Measurements from ENCODE around the gene NOL6. TPM values are rescaled to one million over a fixed set of nuclear protein-coding genes. Genes with fewer than 3 reads are reported as not detected.

The NOL6 gene
- total and polyA plus RNA-seq, 2 of the 8 experiments (the other 6 are each of a cell fraction or from before 2014, with no cell fraction given): 44.0 to 55.0 TPM

GRCh38 chr9:33480106-33480505 lies 6.4 kb upstream of the NOL6 start:
- no peak overlapping the region for H3K14ac ChIP-seq (ENCODE audit: insufficient read length)
- no peak overlapping the region for H3K27ac ChIP-seq (ENCODE audit: low read depth, low read length)
- H3K9ac ChIP-seq (replicated peaks in 1 of 4; ENCODE audit: extremely low read depth in 1 of 4, low read depth in 3 of 4, low read length in 3 of 4): no peak overlapping the region
- H2AK5ac ChIP-seq (ENCODE audit: low read depth, low read length): no peak overlapping the region
- WGBS, 2 experiments (ENCODE audit: extremely low coverage in 1 of 2, insufficient coverage in 1 of 2, insufficient read length in 1 of 2, insufficient replicate concordance in 2 of 2, low coverage in 1 of 2, low lambda C conversion rate in 2 of 2, missing lambda C conversion rate in 1 of 2): 81% methylated on average over 2 of the region's 2 CpGs; no CpG with 5 or more reads in 1 of the 2 experiments
- H3K36me3 ChIP-seq (ENCODE audit: control insufficient read depth in 2 of 4, insufficient read depth in 4 of 4, low read length in 3 of 4): no peaks in the 10 kb centered on the region
- H4K5ac ChIP-seq (ENCODE audit: insufficient read length, low read depth, low read length): no peak overlapping the region
- peaks cover 0 to 1% of the 10 kb centered on the region in 2 experiments for H4K20me1 ChIP-seq (replicated peaks in 1 of 2; ENCODE audit: control insufficient read depth in 1 of 2, insufficient read depth in 2 of 2, low read length in 2 of 2)
- no peak overlapping the region for H3K4me3 ChIP-seq (ENCODE audit: extremely low read depth in 1 of 4, insufficient read depth in 2 of 4, low read depth in 3 of 4, low read length in 4 of 4)
- H3K23ac ChIP-seq (ENCODE audit: insufficient read length): no peak overlapping the region
- H3K79me2 ChIP-seq (ENCODE audit: control insufficient read depth in 1 of 2, insufficient read depth in 2 of 2, low read length in 2 of 2): no peaks in the 10 kb centered on the region
- H2BK20ac ChIP-seq (ENCODE audit: low read length): no peak overlapping the region
- H3K4me2 ChIP-seq (ENCODE audit: insufficient read depth in 1 of 2, low read depth in 2 of 2, low read length in 2 of 2): no peak overlapping the region
- H4K8ac ChIP-seq (ENCODE audit: extremely low read depth, insufficient read depth, low read length): no peak overlapping the region
- POLR2A ChIA-PET (ENCODE audit: partially characterized antibody): no interaction called here
- H3K27me3 ChIP-seq (replicated peaks in 1 of 4; ENCODE audit: control insufficient read depth in 3 of 4, extremely low read depth in 1 of 4, insufficient read depth in 3 of 4, low read length in 3 of 4): no peaks in the 10 kb centered on the region
- H3K56ac ChIP-seq (replicated peaks; ENCODE audit: insufficient read length, low read depth, low read length): no peak overlapping the region
- H2AFZ ChIP-seq (ENCODE audit: low read length): no peak overlapping the region
- no peak overlapping the region for H4K91ac ChIP-seq (replicated peaks; ENCODE audit: insufficient read length, low read length)
- no peak overlapping the region for H3K18ac ChIP-seq (ENCODE audit: extremely low read depth, low read length)
- H3K4me1 ChIP-seq (replicated peaks in 1 of 4; ENCODE audit: control insufficient read depth in 3 of 4, insufficient read depth in 4 of 4, low read length in 3 of 4): no peaks in the 10 kb centered on the region
- H3K4ac ChIP-seq (replicated peaks; ENCODE audit: insufficient read length, low read depth, low read length): no peak overlapping the region
- H3K9me3 ChIP-seq (ENCODE audit: insufficient read depth in 2 of 2, low read depth in 1 of 2, low read length in 1 of 2): no peaks in the 10 kb centered on the region
- no peaks in the 10 kb centered on the region for H3K79me1 ChIP-seq (ENCODE audit: low read depth, low read length)
- CTCF ChIA-PET (ENCODE audit: partially characterized antibody): interaction anchor here (0.7 to 5.4 kb wide), 7 partner anchors 13 to 238 kb away, joined by 3 to 26 read pairs (median 3); partner anchors contain the start of genes ANKRD18B and AQP3
- H2BK5ac ChIP-seq (ENCODE audit: low read depth, low read length): no peak overlapping the region
- DNase-seq (ENCODE audit: low read depth in 1 of 2, low spot score in 2 of 2) (peak in 1 of 2 experiments; percentile 10), FAIRE-seq (no peak)
- H2BK15ac ChIP-seq (ENCODE audit: low read length): no peak overlapping the region
- H3K23me2 ChIP-seq (ENCODE audit: low read depth, low read length): no peaks in the 10 kb centered on the region
- H2BK120ac ChIP-seq (replicated peaks; ENCODE audit: low read depth, low read length): no peak overlapping the region
- H2BK12ac ChIP-seq (ENCODE audit: low read depth, low read length): no peak overlapping the region
- TF ChIP-seq FOSL1 (IDR thresholded peaks at IDR 0.05; ENCODE audit: insufficient read depth, low read depth, low read length): no peak
- TF ChIP-seq SIN3A (conservative IDR thresholded peaks at IDR 0.05 in 1 of 2, IDR thresholded peaks at IDR 0.05 in 1 of 2; ENCODE audit: low read depth in 1 of 2, low read length in 2 of 2): no peak
- no peak for TF ChIP-seq JUND (IDR thresholded peaks at IDR 0.05; ENCODE audit: low read length)
- TF ChIP-seq BRCA1 (IDR thresholded peaks at IDR 0.05; ENCODE audit: low read depth, low read length): no peak
- TF ChIP-seq, protein P1, sequence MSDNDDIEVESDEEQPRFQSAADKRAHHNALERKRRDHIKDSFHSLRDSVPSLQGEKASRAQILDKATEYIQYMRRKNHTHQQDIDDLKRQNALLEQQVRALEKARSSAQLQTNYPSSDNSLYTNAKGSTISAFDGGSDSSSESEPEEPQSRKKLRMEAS (IDR thresholded peaks at IDR 0.05): no peak
- TF ChIP-seq CEBPB (IDR thresholded peaks at IDR 0.05; ENCODE audit: low read depth, low read length): no peak
